PC-3 (cell line): ENCODE data around the gene SNORC. TPM values are rescaled to one million over a fixed set of nuclear protein-coding genes. Genes with fewer than 3 reads are reported as not detected.

Source experiments
- ATAC-seq: fragments of 200-7000 bp; cut with Tn5 transposase; 2 replicates; pipeline ENCODE4 v1.9.1; 2020; ENCODE audit warnings: mild to moderate bottlenecking, moderate library complexity
- BruUV-seq: library from RNA; stranded (reverse); fragments of 400-500 nt; replicated peaks from 2 replicates; lab custom pipeline; 2021; lab: Mats Ljungman, UMichigan
- CTCF ChIA-PET: fragments of 300-600 bp; sonication (Branson Sonifier 250); formaldehyde crosslinking; loops from one replicate; lab custom pipeline; 2022; ENCODE audit warnings: antibody characterized with exemption; lab: Charles Lee
- POLR2A ChIA-PET: fragments of 300-600 bp; sonication (Branson Sonifier 250); formaldehyde crosslinking; loops from one replicate; lab custom pipeline; 2022; ENCODE audit warnings: antibody characterized with exemption; ENCODE audit not compliant: unreplicated experiment; lab: Charles Lee
- DNase-seq: peaks from one replicate; pipeline ENCODE4 v3.0.0-alpha.2; 2015
- H2AFZ ChIP-seq: fragments of 300-600 bp; sonication (generic); 2 replicates; pipeline ENCODE4 v1.6.0; 2016; ENCODE audit warnings: antibody characterized with exemption, low read length
- H3F3A ChIP-seq: fragments of 300-600 bp; sonication (generic); one replicate; pipeline ENCODE4 v1.6.0; 2017; ENCODE audit warnings: antibody characterized with exemption, low read length, control low read depth, mild to moderate bottlenecking; ENCODE audit not compliant: unreplicated experiment
- H3K27ac ChIP-seq: fragments of 300-600 bp; sonication (generic); 2 replicates; pipeline ENCODE4 v1.5.1; 2016; ENCODE audit warnings: mild to moderate bottlenecking, low read length
- H3K27me3 ChIP-seq: fragments of 300-600 bp; sonication (generic); 2 replicates; pipeline ENCODE4 v1.6.1; 2016; ENCODE audit warnings: low read length, mixed read lengths
- H3K36me3 ChIP-seq: fragments of 300-600 bp; sonication (generic); 2 replicates; pipeline ENCODE4 v1.6.1; 2016; ENCODE audit warnings: low read depth, mixed run types, low read length, mixed read lengths
- H3K4me1 ChIP-seq: fragments of 300-600 bp; sonication (generic); 2 replicates; pipeline ENCODE4 v1.5.1; 2016; ENCODE audit warnings: low read length; ENCODE audit not compliant: insufficient read depth
- H3K4me2 ChIP-seq: fragments of 300-600 bp; sonication (generic); 2 replicates; pipeline ENCODE4 v1.6.0; 2016; ENCODE audit warnings: low read length
- H3K4me3 ChIP-seq: fragments of 300-600 bp; sonication (generic); 2 replicates; pipeline ENCODE4 v1.5.1; 2016; ENCODE audit warnings: mild to moderate bottlenecking, low read length, mixed read lengths
- H3K79me2 ChIP-seq: fragments of 300-600 bp; sonication (generic); 2 replicates; pipeline ENCODE4 v1.6.1; 2017; ENCODE audit warnings: low read length, mixed read lengths
- H3K9ac ChIP-seq: fragments of 300-600 bp; sonication (generic); 2 replicates; pipeline ENCODE4 v1.6.0; 2016; ENCODE audit warnings: mild to moderate bottlenecking, low read length
- H3K9me2 ChIP-seq: fragments of 300-600 bp; sonication (generic); replicated peaks from 2 replicates; pipeline ENCODE4 v1.6.1; 2016; ENCODE audit warnings: mixed run types, low read length, mixed read lengths
- H3K9me3 ChIP-seq: fragments of 300-600 bp; sonication (generic); 2 replicates; pipeline ENCODE4 v1.6.1; 2016; ENCODE audit warnings: low read length, mixed read lengths
- H4K20me1 ChIP-seq: fragments of 300-600 bp; sonication (generic); 2 replicates; pipeline ENCODE4 v1.6.1; 2016; ENCODE audit warnings: low read length, mixed read lengths
- CTCF ChIP-seq: fragments of 300-600 bp; sonication (generic); conservative IDR thresholded peaks from 2 replicates; pipeline ENCODE4 v1.5.1; 2017; ENCODE audit warnings: antibody characterized with exemption, low read depth, mild to moderate bottlenecking, low read length
- EZH2 ChIP-seq: fragments of 300-600 bp; sonication (generic); IDR thresholded peaks from one replicate; pipeline ENCODE4 v1.6.1; 2017; ENCODE audit warnings: antibody characterized with exemption, mild to moderate bottlenecking, low read length; ENCODE audit not compliant: unreplicated experiment
- EZH2phosphoT487 ChIP-seq: fragments of 300-600 bp; sonication (generic); IDR thresholded peaks from 2 replicates; pipeline ENCODE4 v1.6.1; 2018; ENCODE audit warnings: mild to moderate bottlenecking, antibody characterized with exemption, low read length, borderline replicate concordance
- intact Hi-C: fragments of 100-400 bp; cut with micrococcal nuclease; formaldehyde crosslinking; loops from 2 replicates; pipeline ENCODE4 v1.9.0; 2023
- total RNA-seq: library from RNA; depleted of rRNA; stranded (reverse); fragments of >200 nt; gene quantifications from 2 replicates; pipeline ENCODE4 v1.2.3, GENCODE V29; 2014

SNORC gene
- total RNA-seq, 1 experiment from 2014 or later: 11.1 TPM

GRCh38 chr2:232836934-232837333 is 33.1 kb upstream of the SNORC start:
- H3K4me3 ChIP-seq: no peak overlapping the region
- H3K9me3 ChIP-seq: no peaks in the 10 kb centered on the region
- H3K79me2 ChIP-seq: no peaks in the 10 kb centered on the region
- peaks cover 12% of the 10 kb centered on the region for H3K4me1 ChIP-seq
- no peak overlapping the region for H3K4me2 ChIP-seq
- no peak for ATAC-seq
- no peak overlapping the region for H2AFZ ChIP-seq
- H3K9ac ChIP-seq: no peak overlapping the region
- no peaks in the 10 kb centered on the region for H3F3A ChIP-seq
- ChIA-PET CTCF (interaction anchor here (0.6 kb wide), 1 partner anchor 80 kb away, joined by 4 read pairs; no protein-coding TSS in a partner anchor), POLR2A (no interaction called here)
- intact Hi-C loops: no loop called here
- no peaks in the 10 kb centered on the region for H3K9me2 ChIP-seq
- no peak for TF ChIP-seq EZH2phosphoT487
- BruUV-seq: no TSS peak
- no peaks in the 10 kb centered on the region for H3K27me3 ChIP-seq
- DNase-seq: no peak
- H4K20me1 ChIP-seq: peaks cover 5% of the 10 kb centered on the region; the same call in 1 of the 2 replicates
- H3K27ac ChIP-seq: no peak overlapping the region
- H3K36me3 ChIP-seq: peaks cover 36% of the 10 kb centered on the region

- peak; percentile 58 for ATAC-seq
- BruUV-seq: no TSS peak
- TF ChIP-seq CTCF: no peak
- Histone ChIP-seq H2AFZ (no peak overlapping the region), H3K4me3 (no peak overlapping the region), H3K9ac (no peak overlapping the region), H3K27ac (no peak overlapping the region), H3K36me3 (peaks cover 34% of the 10 kb centered on the region), H3K4me1 (peaks cover 12% of the 10 kb centered on the region), H3K27me3 (no peaks in the 10 kb centered on the region), H3K9me2 (no peaks in the 10 kb centered on the region), H3K79me2 (no peaks in the 10 kb centered on the region), H3F3A (no peaks in the 10 kb centered on the region), H4K20me1 (peaks cover 5% of the 10 kb centered on the region; the same call in 1 of the 2 replicates), H3K9me3 (no peaks in the 10 kb centered on the region), H3K4me2 (no peak overlapping the region)
- DNase-seq: peak; percentile 30
- ChIA-PET POLR2A (no interaction called here), CTCF (no interaction called here)
- intact Hi-C loops: no loop called here
Measured at GRCh38 chr2:232838406-232838874, 31.6 kb upstream of the SNORC start.

- Histone ChIP-seq H3K27ac (no peak overlapping the region), H4K20me1 (peaks cover 5% of the 10 kb centered on the region; the same call in 1 of the 2 replicates), H3K4me1 (peaks cover 12% of the 10 kb centered on the region), H3F3A (no peaks in the 10 kb centered on the region), H3K9ac (no peak overlapping the region), H3K4me2 (no peak overlapping the region), H3K79me2 (no peaks in the 10 kb centered on the region), H3K9me3 (no peaks in the 10 kb centered on the region), H2AFZ (no peak overlapping the region), H3K4me3 (no peak overlapping the region), H3K36me3 (peaks cover 38% of the 10 kb centered on the region), H3K27me3 (no peaks in the 10 kb centered on the region), H3K9me2 (no peaks in the 10 kb centered on the region)
- BruUV-seq: no TSS peak
- ChIA-PET POLR2A (no interaction called here), CTCF (no interaction called here)
- DNase-seq: no peak
- no peak for TF ChIP-seq EZH2phosphoT487
- no peak for TF ChIP-seq EZH2
- TF ChIP-seq CTCF: no peak
- intact Hi-C loops: no loop called here
- ATAC-seq: no peak
Measured at GRCh38 chr2:232839411-232840079, 30.5 kb upstream of the SNORC start.
